ENCODE results near the gene CPNE1.
"Not testable (repeated sequence)": the region's sequence is repeated elsewhere in the genome, so short reads cannot be mapped to it uniquely, and the experiment has no call there.

CPNE1 gene

GRCh38 chr20:35698298-35699126 lies 33.8 kb upstream of the CPNE1 start:
- DNase-seq (ENCODE audit: low spot score), result peak; percentile 11

- peak; percentile 4 for DNase-seq (ENCODE audit: low spot score)
Measured at GRCh38 chr20:35697696-35698297, 33.1 kb upstream of the CPNE1 start.

- no peak for DNase-seq (ENCODE audit: low spot score)
Measured at GRCh38 chr20:35695978-35696377, 31.3 kb upstream of the CPNE1 start.

- DNase-seq (ENCODE audit: low spot score), result no peak
Measured at GRCh38 chr20:35695245-35695749, 30.6 kb upstream of the CPNE1 start.

GRCh38 chr20:35690265-35690664 lies 25.6 kb upstream of the CPNE1 start:
- DNase-seq (ENCODE audit: low spot score), result no peak

- not testable (repeated sequence) for DNase-seq (ENCODE audit: low spot score)
Measured at GRCh38 chr20:35686872-35687271, 22.2 kb upstream of the CPNE1 start.

- not testable (repeated sequence) for DNase-seq (ENCODE audit: low spot score)
Measured at GRCh38 chr20:35685368-35685767, 20.7 kb upstream of the CPNE1 start.

- no peak for DNase-seq (ENCODE audit: low spot score)
Measured at GRCh38 chr20:35681960-35682359, 17.3 kb upstream of the CPNE1 start.

- DNase-seq (ENCODE audit: low spot score), result no peak
Measured at GRCh38 chr20:35680452-35681183, 15.9 kb upstream of the CPNE1 start.

- DNase-seq (ENCODE audit: low spot score), result no peak
Measured at GRCh38 chr20:35674921-35675320, 10.2 kb upstream of the CPNE1 start.

- DNase-seq (ENCODE audit: low spot score), result no peak
Measured at GRCh38 chr20:35673884-35674283, 9.2 kb upstream of the CPNE1 start.

GRCh38 chr20:35669681-35670080 lies 5.0 kb upstream of the CPNE1 start:
- no peak for DNase-seq (ENCODE audit: low spot score)

- DNase-seq (ENCODE audit: low spot score), result no peak
Measured at GRCh38 chr20:35669221-35669620, 4.5 kb upstream of the CPNE1 start.

- DNase-seq (ENCODE audit: low spot score), result no peak
Measured at GRCh38 chr20:35665949-35666288, 1.2 kb upstream of the CPNE1 start.

GRCh38 chr20:35663516-35664465 lies 909 bp downstream of the CPNE1 start:
- DNase-seq (ENCODE audit: low spot score), result peak; percentile 14

- DNase-seq (ENCODE audit: low spot score), result no peak
Measured at GRCh38 chr20:35662551-35662950, 2.1 kb downstream of the CPNE1 start.

- no peak for DNase-seq (ENCODE audit: low spot score)
Measured at GRCh38 chr20:35661908-35662307, 2.8 kb downstream of the CPNE1 start.

GRCh38 chr20:35661053-35661452 lies 3.6 kb downstream of the CPNE1 start:
- no peak for DNase-seq (ENCODE audit: low spot score)

GRCh38 chr20:35660122-35660937 lies 4.4 kb downstream of the CPNE1 start:
- DNase-seq (ENCODE audit: low spot score), result no peak

- DNase-seq (ENCODE audit: low spot score), result no peak
Measured at GRCh38 chr20:35657271-35657670, 7.4 kb downstream of the CPNE1 start.

- no peak for DNase-seq (ENCODE audit: low spot score)
Measured at GRCh38 chr20:35654415-35654814, 10.3 kb downstream of the CPNE1 start.
